ENCODE results near the gene ALX4.

Gene ALX4

GRCh38 chr11:44309478-44310205 is at the start of gene ALX4:
TSS of gene ALX4 (minus strand) at chr11:44310139. CDS start at chr11:44310062, 77 bp downstream.
- peak; percentile 25 to 58 for DNase-seq

- no peak for DNase-seq
Measured at GRCh38 chr11:44359162-44359561, 49.2 kb upstream of the ALX4 start.

- DNase-seq = no peak
Measured at GRCh38 chr11:44358713-44359112, 48.8 kb upstream of the ALX4 start.

GRCh38 chr11:44357711-44358110 is 47.8 kb upstream of the ALX4 start:
- no peak for DNase-seq

- peak; percentile 92 to 93 for DNase-seq
Measured at GRCh38 chr11:44356351-44356750, 46.4 kb upstream of the ALX4 start.

GRCh38 chr11:44351898-44352498 is 42.1 kb upstream of the ALX4 start:
- DNase-seq = peak in 1 of 2 experiments; percentile 40

GRCh38 chr11:44351006-44351660 is 41.2 kb upstream of the ALX4 start:
- DNase-seq = peak in 1 of 2 experiments; percentile 9

GRCh38 chr11:44349328-44349727 is 39.4 kb upstream of the ALX4 start:
- DNase-seq = no peak

GRCh38 chr11:44348721-44349120 is 38.8 kb upstream of the ALX4 start:
- no peak for DNase-seq

GRCh38 chr11:44348114-44348513 is 38.2 kb upstream of the ALX4 start:
- DNase-seq = no peak

- no peak for DNase-seq
Measured at GRCh38 chr11:44347538-44347937, 37.6 kb upstream of the ALX4 start.

GRCh38 chr11:44346983-44347382 is 37.0 kb upstream of the ALX4 start:
- no peak for DNase-seq

- no peak for DNase-seq
Measured at GRCh38 chr11:44345781-44346180, 35.8 kb upstream of the ALX4 start.

- no peak for DNase-seq
Measured at GRCh38 chr11:44344921-44345320, 35.0 kb upstream of the ALX4 start.

GRCh38 chr11:44344423-44344820 is 34.5 kb upstream of the ALX4 start:
- peak in 1 of 2 experiments; percentile 15 for DNase-seq

- DNase-seq = no peak
Measured at GRCh38 chr11:44343778-44344422, 34.0 kb upstream of the ALX4 start.

- DNase-seq = no peak
Measured at GRCh38 chr11:44342616-44343015, 32.7 kb upstream of the ALX4 start.

GRCh38 chr11:44340656-44341055 is 30.7 kb upstream of the ALX4 start:
- DNase-seq = no peak

- DNase-seq = no peak
Measured at GRCh38 chr11:44339530-44339883, 29.6 kb upstream of the ALX4 start.

GRCh38 chr11:44338698-44339529 is 29.0 kb upstream of the ALX4 start:
- DNase-seq = no peak

GRCh38 chr11:44338026-44338425 is 28.1 kb upstream of the ALX4 start:
- DNase-seq = no peak

GRCh38 chr11:44335919-44336318 is 26.0 kb upstream of the ALX4 start:
- no peak for DNase-seq
